GM21717 (cell line): ENCODE results near the gene CLPX.
"Not testable (repeated sequence)": the region's sequence is repeated elsewhere in the genome, so short reads cannot be mapped to it uniquely, and the experiment has no call there.

Experiments
- ATAC-seq: cut with Tn5 transposase; IDR thresholded peaks from one replicate; pipeline ENCODE4 v1.9.1; 2021; ENCODE audit warnings: mild to moderate bottlenecking, moderate library complexity; ENCODE audit not compliant: unreplicated experiment

CLPX gene

GRCh38 chr15:65184868-65185717 is at the start of gene CLPX:
Gene CLPX (minus strand): TSS chr15:65185342. CDS start chr15:65185153, 189 bp downstream.
- peak; percentile 70 for ATAC-seq

- ATAC-seq: no peak
Measured at GRCh38 chr15:65233696-65234095, 48.6 kb upstream of the CLPX start.

- no peak for ATAC-seq
Measured at GRCh38 chr15:65232520-65232919, 47.4 kb upstream of the CLPX start.

GRCh38 chr15:65231306-65231705 is 46.2 kb upstream of the CLPX start:
- ATAC-seq: no peak

GRCh38 chr15:65226901-65227300 is 41.8 kb upstream of the CLPX start:
- not testable (repeated sequence) for ATAC-seq

DNA sequence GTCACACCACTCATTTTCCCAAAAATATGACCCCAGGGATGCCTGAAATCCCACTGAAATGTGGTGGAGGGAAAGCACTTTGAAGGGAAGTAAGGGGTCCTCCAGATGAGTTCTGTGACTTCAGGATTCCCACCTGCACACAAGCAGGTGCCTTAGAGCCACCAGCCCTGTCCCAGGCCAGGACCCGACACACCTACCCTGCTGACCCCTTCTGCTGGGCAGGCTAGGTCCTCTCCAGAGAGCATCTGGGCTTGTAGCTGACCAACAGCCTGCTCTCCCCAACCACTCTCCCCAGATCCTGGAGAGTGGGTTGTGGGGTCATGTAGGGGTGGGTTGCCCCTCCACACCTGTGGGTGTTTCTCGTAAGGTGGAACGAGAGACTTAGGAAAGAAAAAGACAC is 41.1 kb upstream of the CLPX start:
- ATAC-seq: no peak

DNA sequence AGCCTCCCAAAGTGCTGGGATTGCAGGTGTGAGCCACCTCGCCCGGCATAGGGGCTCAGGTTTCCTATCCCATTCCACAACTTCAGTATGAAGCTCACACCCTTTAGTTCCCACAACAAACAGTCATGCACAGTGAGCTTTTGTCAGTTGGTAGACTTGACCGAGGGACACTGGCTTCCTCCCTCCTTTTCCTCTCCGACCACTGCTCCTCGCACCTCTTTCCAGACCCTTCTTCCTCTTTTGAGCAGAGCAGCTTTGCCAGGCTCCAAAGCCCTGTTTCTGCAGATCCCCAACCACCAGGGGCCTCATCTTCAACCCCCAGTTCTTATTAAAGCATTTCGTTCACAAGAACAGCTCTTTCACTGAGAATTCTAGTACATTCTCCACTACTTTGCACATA is 38.9 kb upstream of the CLPX start:
- no peak for ATAC-seq

- ATAC-seq: no peak
Measured at GRCh38 chr15:65222891-65223290, 37.7 kb upstream of the CLPX start.

DNA sequence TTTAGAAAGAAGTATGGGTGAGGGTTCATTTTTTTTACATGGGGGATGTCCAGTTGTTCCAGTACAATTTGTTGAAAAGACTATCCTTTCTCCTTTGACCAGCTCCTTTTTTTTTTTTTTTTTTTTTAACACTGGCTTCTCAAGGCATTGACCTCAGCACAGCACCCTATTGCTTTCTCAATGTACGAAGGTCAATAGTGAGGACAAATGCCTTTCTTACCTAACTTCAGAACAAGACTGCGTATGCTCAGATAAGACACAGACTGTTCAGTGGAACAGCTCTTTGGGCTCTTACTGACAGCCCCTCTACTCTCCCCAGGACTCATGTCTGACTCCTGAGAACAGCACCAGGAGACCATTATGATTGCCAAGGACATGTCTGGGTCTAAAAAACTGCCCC is 36.6 kb upstream of the CLPX start:
- no peak for ATAC-seq

DNA sequence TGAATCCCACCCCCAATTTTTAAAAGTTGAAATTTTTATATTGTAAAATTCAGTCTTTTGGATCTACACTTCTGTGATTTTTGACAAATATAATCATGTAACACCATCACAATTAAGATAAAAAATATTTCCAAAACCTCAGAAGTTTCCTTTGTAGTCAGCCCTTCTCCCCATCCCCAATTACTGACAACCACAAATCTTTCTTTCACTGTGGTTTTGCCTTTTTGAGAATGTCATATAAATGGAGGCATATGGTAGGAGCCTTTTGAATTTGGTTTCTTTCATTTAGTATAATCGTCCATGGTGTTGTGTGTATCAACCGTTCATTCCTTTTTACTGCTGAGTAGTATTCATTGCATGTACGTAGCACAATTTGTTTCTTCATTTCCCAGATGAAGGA is 34.0 kb upstream of the CLPX start:
- no peak for ATAC-seq

GRCh38 chr15:65217526-65218482 is 32.7 kb upstream of the CLPX start:
- no peak for ATAC-seq

- ATAC-seq: no peak
Measured at GRCh38 chr15:65215496-65215895, 30.4 kb upstream of the CLPX start.

GRCh38 chr15:65214010-65214409 is 28.9 kb upstream of the CLPX start:
- no peak for ATAC-seq

GRCh38 chr15:65213241-65213640 is 28.1 kb upstream of the CLPX start:
- ATAC-seq: no peak

DNA sequence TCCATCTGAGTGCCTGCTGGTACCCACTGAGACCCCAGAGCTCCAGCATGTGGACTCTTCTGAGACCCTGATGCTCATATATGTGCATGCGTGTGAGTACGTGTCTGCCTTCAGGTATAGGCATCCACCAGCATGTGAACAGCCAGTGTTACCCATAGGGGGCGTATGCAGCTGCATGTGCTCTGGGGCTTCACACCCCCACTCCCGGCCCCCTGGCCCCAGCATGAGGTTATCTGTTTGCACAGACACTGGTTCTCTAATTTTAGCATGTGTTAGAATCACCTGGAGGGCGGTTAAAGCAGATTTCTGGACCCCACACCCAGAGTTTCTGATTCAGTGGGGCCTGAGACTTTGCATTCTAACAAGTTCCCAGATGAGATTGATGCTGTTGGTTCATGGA is 27.0 kb upstream of the CLPX start:
- no peak for ATAC-seq

GRCh38 chr15:65211482-65211982 is 26.4 kb upstream of the CLPX start:
- ATAC-seq: no peak

DNA sequence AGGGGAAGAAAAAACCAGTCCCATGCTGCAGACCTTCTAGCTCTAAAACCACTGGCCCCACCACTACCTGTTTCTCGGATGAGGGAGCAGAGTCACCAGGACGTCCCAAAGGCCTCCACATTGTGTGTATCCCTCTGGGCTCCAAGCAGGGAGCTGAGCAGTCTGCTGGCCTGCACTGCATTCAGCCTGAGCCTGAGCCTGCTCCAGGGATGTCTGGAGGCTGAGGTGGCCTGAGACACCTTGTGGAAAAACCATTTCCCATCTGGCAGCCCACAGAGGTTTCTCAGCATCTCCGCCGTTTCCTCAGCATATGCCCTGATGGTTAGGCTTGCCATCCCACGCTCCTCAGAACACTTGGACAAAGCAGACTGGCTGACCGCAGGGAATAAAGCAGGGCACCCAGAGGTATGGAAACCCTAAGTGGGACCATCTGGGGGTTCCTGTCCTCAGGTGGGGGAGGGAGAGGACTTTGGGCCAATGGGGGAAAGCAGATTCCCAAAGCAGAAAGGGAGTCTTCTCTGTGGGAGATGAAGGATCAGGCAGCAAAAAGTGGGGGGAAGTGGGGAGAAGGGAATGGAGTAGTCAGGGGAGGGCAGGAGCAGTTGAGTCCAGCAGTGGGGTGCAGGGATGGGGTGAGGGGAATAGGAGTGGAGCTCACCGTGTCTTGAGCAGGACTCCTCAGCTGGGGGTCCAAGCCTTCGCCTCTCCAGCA is 25.8 kb upstream of the CLPX start, which contains the start of gene CILP:
Gene CILP (minus strand): TSS at position 704 of the 712 bp plus-strand sequence. CDS start 1,718 bp downstream, outside the sequence.
- ATAC-seq: no peak

- no peak for ATAC-seq
Measured at GRCh38 chr15:65209701-65210643, 24.8 kb upstream of the CLPX start.

DNA sequence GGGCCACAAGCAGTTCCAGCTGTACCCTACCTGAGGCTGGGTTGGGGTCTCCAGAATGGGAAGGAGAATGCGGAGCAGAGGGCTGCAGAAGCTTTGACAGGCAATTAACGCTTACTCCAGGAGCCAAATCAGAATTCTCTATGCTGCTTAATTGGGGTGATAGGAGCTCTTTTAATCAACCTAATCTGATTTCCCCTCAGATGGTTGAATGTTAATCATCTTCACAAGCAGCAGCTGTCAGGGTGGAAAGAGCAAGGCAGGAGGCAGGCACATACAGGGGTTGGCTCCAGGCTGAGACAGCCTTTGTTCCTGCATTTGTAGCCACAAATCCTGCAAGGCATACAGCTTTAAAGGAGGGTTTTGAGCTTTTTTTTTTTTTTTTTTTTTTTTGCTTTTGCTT is 23.5 kb upstream of the CLPX start:
- no peak for ATAC-seq
